Erythroblast (primary cell): Measurements from ENCODE around the gene RETSAT.
A peak's percentile ranks its signal among the peaks of the same experiment; 100 is the strongest.
"Not testable (repeated sequence)": the region's sequence is repeated elsewhere in the genome, so short reads cannot be mapped to it uniquely, and the experiment has no call there.

Experiments
- DNase-seq, 2 experiments: peaks; one replicate each; lab custom pipeline; 2025; lab: John Stamatoyannopoulos, UW
- GATA1 ChIP-seq: IDR thresholded peaks from 2 replicates; pipeline ENCODE4 v1.6.1; 2011; ENCODE audit warnings: low read depth, mild to moderate bottlenecking, control low read depth, low read length, moderate library complexity
- POLR2A ChIP-seq: IDR thresholded peaks from 2 replicates; pipeline ENCODE4 v1.6.1; 2011; ENCODE audit warnings: mild to moderate bottlenecking, low read length

Gene RETSAT

DNA sequence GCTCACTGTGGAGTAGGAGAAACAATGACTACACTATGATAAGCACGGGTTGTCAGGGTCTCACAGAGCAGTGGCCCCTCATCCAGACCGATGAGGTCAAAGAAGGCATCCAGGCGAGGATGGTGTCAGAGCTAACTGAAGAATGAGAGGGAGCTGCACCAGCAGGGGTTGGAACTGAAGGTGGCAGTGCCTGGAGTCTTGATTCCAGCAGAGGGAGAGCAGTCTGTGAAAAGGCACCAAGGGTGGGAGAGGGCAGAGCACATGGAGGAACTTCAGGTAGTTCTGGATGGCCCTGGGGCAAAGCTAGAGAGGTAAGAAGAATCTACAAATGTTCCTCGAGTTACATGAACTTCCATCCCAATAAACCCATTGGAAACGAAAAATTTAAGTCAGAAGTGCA, 12.9 kb upstream of the RETSAT start:
- TF ChIP-seq POLR2A (no peak), GATA1 (no peak)
- DNase-seq, result no peak

DNA sequence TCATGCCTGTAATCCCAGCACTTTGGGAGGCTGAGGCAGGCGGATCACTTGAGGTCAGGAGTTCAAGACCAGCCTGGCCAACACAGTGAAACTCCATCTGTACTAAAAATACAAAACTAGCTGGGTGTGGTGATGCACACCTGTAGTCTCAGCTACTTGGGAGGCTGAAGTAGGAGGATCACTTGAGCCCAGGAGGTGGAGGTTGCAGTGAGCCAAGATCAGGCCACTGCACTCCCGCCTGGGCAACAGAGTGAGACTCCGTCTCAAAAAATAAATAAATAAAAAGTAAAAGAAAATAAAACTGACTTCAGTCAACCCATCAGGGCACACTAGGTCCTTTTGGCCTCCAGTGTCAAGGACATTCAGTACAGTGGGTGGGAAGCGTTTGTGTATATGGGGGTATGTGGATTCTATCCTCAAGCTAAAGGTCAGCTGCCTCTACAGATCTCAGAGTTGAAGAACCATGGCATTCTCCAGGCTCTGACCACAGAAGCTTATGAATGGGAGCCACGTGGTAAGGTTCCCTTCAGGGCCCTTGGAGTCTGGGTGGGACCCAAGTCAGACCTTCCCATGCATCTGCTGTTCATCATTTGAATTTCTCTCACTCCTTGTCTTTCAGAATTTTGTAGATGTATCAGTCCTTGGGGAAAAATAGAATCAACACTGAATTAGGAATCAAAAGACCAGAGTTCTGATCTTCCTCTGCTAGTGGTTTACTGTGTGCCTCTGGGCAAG, 8.5 kb upstream of the RETSAT start:
- DNase-seq, result not testable (repeated sequence)

GRCh38 chr2:85357736-85358135, 3.4 kb upstream of the RETSAT start:
- DNase-seq, result no peak

DNA sequence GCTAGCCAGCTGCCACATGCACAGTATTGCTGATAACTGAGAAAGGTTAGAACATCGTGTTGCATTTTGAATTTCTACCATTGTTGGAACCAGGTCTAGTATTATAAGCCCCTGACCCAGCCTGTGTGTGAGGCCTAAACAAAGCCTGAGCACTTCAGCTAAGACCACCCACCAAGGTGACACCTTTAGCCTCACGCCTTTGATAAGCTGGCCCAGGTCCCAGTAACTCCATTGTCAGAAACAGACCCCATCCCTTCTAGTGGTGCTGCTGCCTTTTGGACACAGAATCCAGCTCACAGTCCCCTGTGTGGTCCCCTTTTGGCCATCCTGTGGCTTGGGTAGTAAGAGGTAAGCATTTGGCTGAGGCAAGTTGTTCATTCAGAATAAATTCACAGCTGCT, 1.9 kb upstream of the RETSAT start:
- no peak for DNase-seq
- no peak for TF ChIP-seq POLR2A
- TF ChIP-seq GATA1, result no peak

More at GRCh38 chr2:85357736-85358135, 3.4 kb upstream of the RETSAT start:
- TF ChIP-seq GATA1 (no peak), POLR2A (no peak)

DNA sequence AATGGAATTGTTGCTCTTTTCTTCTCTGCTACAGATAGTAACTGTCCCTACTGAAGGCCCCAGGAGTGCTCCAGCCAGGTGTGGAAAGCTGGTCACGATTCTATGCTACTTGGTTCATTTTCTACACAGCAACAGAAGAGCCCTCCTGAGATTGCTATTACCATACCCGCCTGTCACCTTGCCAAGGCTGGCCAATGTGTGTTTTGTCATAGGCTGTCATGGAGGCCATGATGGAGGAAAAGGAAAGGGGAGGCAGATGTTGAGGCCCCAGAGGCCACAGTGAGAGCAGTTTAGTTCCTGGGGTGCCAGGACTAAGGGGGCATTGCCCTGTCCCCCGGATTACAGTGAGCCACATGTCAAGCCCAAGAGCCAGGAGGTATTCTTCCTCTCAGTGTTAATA, 1.2 kb upstream of the RETSAT start:
- peak; percentile 21 to 34 for DNase-seq
- TF ChIP-seq GATA1 (no peak), POLR2A (no peak)

DNA sequence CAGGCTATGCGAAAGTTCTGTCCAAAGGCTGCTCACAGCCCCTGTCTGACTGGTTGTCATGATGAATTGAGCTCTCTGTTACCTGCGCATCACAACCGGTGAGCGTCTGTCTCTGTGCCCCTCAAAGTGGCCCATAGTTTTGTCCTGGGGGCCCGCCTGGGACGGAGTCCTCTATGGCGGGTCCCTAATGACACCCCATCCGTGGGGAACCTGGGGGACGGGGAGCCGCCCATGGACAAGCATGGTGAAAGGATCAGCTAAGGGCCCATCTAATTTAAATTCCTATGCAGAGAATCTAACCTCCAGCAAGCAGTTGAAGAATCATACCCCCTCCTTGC, 714 bp upstream of the RETSAT start:
- TF ChIP-seq POLR2A (no peak), GATA1 (no peak)
- DNase-seq, result no peak

DNA sequence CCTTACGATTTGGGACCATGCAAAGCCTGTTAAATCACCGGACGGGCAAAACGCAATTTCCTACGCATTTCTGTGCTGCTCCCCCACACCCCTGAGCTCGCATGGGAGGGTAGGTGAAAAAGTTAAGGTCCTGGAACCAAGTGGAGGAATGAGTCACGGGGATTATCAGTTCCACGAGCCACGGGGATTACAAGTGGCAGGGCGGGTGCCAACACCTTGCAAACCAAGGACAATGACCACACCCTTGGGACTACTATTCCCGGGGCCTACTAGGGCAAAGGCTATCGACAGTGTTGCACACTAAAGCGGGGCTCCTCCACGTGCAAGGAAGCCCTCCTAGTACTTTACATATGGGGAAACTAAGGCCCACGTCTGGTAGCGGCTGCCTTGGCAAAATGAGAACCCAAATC, 447 bp downstream of the RETSAT start:
- DNase-seq, result peak in 1 of 2 experiments; percentile 42
- TF ChIP-seq GATA1 (no peak), POLR2A (no peak)

DNA sequence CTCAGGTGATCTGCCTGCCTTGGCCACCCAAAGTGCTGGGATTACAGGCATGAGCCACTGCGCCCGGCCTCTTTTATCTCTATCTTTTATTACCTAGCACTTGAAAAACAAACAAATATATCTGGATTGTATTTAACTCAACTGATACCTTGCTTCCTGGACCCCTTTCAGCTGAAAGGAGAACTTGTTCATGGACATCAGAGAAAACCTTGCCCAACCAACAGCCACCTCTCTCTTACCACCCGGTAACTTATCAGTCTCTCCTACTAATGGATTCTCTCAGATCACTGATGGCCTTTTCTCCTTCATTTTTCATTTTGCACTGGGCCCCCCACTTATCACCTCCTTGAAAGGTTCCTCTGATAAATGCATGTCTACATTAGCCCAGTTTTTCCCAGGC, 6.7 kb downstream of the RETSAT start:
- TF ChIP-seq POLR2A, result no peak
- TF ChIP-seq GATA1, result no peak
- no peak for DNase-seq

- TF ChIP-seq POLR2A, result no peak
- no peak for TF ChIP-seq GATA1
- no peak for DNase-seq
Observed at GRCh38 chr2:85344356-85344954, 9.9 kb downstream of the RETSAT start.

DNA sequence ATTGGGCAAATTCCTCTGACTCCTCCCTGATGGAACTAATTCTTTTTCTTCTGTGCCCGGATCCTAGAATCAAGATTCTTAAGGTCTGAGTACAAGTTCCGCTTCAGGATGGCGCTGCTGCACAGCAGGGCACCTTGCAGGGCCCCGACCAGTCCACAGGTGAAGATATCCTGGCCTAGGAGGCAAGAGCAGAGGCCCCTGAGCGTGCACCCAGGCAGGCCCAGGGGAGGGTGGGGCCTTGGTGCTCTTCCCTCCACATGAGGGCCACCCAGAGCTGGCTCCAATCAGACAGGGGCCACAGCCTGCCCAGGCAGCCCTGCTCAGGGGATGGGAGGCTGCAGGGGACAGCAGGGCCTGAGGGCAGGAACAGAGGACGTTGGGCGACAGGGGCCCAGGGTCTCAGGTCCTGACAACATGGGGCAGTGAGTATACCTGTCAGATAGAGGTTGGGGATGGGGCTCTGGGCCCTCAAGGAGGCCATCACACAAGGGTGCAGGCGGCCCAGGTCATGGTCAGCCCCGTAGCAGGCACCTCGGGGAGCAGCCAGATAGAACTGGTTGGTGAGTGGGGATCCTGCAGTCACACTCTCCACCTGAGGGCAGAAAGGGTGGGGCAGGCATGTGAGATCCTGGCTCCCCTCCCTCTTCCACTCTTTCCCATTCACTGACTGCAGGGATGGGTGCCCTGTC, 11.0 kb downstream of the RETSAT start:
- not testable (repeated sequence) for DNase-seq

- no peak for DNase-seq
- TF ChIP-seq GATA1 (no peak), POLR2A (no peak)
Observed at GRCh38 chr2:85342156-85342555, 12.2 kb downstream of the RETSAT start.

GRCh38 chr2:85341269-85342029, 12.9 kb downstream of the RETSAT start:
- TF ChIP-seq GATA1, result no peak
- no peak for TF ChIP-seq POLR2A

GRCh38 chr2:85340034-85340892, 14.1 kb downstream of the RETSAT start:
- no peak for DNase-seq
- TF ChIP-seq POLR2A, result no peak
- no peak for TF ChIP-seq GATA1

More at GRCh38 chr2:85341269-85342029, 12.9 kb downstream of the RETSAT start:
- no peak for DNase-seq
